Nephron progenitor cell (in vitro differentiated cells): ENCODE data around the gene DUSP14.

Experiments used
- DNase-seq: peaks from one replicate; pipeline ENCODE4 v3.0.0; 2021
- H3K27ac Mint-ChIP-seq: 2 replicates; pipeline ENCODE4 v1.8.0; 2021; ENCODE audit warnings: mild to moderate bottlenecking, moderate library complexity, mixed read lengths
- H3K27me3 Mint-ChIP-seq: 2 replicates; pipeline ENCODE4 v1.8.0; 2021; ENCODE audit warnings: mild to moderate bottlenecking, low read depth, mixed read lengths; ENCODE audit not compliant: poor library complexity
- H3K36me3 Mint-ChIP-seq: 2 replicates; pipeline ENCODE4 v1.8.0; 2021; ENCODE audit warnings: low read depth, mixed read lengths
- H3K4me1 Mint-ChIP-seq: 2 replicates; pipeline ENCODE4 v1.8.0; 2021; ENCODE audit warnings: mixed read lengths
- H3K4me3 Mint-ChIP-seq: 2 replicates; pipeline ENCODE4 v1.8.0; 2021; ENCODE audit warnings: mild to moderate bottlenecking, moderate library complexity, mixed read lengths
- H3K9me3 Mint-ChIP-seq: 2 replicates; pipeline ENCODE4 v1.8.0; 2021; ENCODE audit warnings: mild to moderate bottlenecking, moderate library complexity, mixed read lengths
- CTCF ChIP-seq: fragments of 200-600 bp; sonication (generic); IDR thresholded peaks from 2 replicates; pipeline ENCODE4 v1.5.0; 2021; ENCODE audit warnings: antibody characterized with exemption

The DUSP14 gene

DNA sequence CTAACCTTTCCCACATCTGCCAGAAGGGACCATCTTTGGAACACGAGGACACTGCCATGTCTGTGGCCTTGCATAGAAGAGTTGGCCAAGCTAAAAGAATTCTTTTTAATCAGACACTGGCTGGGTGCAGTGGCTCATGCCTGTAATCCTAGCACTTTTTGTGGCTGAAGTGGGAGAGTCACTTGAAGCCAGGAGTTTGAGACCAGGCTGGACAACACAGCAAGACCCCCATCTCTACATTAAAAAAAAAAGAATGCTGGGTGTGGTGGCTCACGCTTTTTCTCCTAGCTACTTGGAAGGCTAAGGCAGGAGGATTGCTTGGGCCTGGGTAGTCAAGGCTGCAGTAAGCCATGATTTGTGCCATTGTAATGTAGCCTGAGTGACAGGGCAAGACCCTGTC, 9.3 kb upstream of the DUSP14 start:
- Mint-ChIP-seq H3K27ac (peak overlapping the region; percentile 17), H3K27me3 (no peaks in the 10 kb centered on the region), H3K9me3 (no peaks in the 10 kb centered on the region), H3K4me1 (peaks cover 21% of the 10 kb centered on the region), H3K36me3 (peaks cover 42% of the 10 kb centered on the region), H3K4me3 (no peak overlapping the region)
- DNase-seq: no peak
- no peak for TF ChIP-seq CTCF

DNA sequence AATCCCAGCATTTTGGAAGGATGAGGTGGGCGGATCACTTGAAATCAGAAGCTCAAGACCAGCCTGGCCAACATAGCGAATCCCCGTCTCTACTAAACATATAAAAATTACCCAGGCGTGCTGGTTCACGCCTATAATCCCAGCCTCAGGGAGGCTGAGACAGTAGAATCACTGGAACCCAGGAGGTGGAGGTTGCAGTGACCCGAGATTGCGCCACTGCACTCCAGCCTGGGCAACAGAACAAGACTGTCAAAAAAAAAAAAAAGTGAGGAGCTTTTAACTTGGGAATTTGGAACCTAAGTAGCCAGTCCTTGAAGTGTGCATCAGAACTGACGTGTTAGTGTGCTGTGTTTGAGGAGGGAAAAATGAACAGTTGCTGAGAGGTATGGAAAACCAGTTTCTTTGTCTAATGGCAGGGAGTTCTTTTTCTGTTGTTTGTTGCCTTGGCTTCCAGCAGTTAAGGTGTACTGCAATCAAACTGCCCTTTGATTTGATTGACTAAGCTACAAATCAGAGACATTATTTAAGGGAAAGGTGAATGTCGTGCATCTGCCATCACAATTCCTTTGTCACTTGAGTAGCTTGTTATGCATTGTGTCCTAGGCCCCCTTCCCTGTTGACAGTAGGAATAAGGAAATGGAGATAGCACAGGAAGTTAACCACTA, 8.6 kb upstream of the DUSP14 start:
- H3K36me3 Mint-ChIP-seq: peaks cover 36% of the 10 kb centered on the region
- H3K27ac Mint-ChIP-seq: peak overlapping the region; percentile 50
- peaks cover 21% of the 10 kb centered on the region for H3K4me1 Mint-ChIP-seq
- H3K27me3 Mint-ChIP-seq: peaks cover under 1% of the 10 kb centered on the region
- TF ChIP-seq CTCF: no peak
- no peaks in the 10 kb centered on the region for H3K9me3 Mint-ChIP-seq
- H3K4me3 Mint-ChIP-seq: no peak overlapping the region
- DNase-seq: no peak

GRCh38 chr17:37483311-37484039, 6.2 kb upstream of the DUSP14 start:
- H3K9me3 Mint-ChIP-seq: no peaks in the 10 kb centered on the region
- peaks cover 24% of the 10 kb centered on the region for H3K27me3 Mint-ChIP-seq
- H3K36me3 Mint-ChIP-seq: peaks cover 18% of the 10 kb centered on the region
- H3K4me1 Mint-ChIP-seq: peaks cover 27% of the 10 kb centered on the region
- peak overlapping the region; percentile 57 for H3K27ac Mint-ChIP-seq
- H3K4me3 Mint-ChIP-seq: no peak overlapping the region
- TF ChIP-seq CTCF: no peak
- no peak for DNase-seq

DNA sequence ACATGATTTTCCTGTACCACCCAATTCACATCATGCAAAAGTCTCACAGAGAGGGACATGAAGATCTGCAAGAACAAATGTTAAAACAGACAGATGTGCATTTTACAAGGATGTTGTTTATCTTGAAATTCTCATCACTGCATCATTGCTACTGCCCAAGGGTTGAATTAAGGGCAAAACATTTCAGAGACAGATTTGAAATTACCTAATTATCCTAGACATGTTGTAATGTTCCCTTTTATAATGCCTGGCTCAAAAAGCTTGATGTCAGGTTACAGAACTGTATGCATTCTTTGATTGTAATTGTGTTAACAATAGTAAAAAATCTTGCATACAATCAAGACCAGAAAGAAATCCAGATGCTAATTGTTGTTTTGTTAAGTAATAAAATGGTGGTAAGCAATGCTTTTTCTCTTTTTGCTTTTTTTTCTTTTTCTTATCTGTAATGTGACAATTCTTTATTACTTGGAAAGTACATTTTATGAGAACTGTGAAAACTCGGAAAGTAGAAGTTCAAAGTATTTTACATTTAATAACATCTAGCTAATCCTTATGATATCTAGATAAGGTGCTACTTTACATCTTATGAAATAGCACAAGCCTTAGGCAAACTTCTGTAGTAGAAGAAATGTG, 3.6 kb upstream of the DUSP14 start:
- TF ChIP-seq CTCF: no peak
- H3K36me3 Mint-ChIP-seq: peaks cover 5% of the 10 kb centered on the region
- no peaks in the 10 kb centered on the region for H3K9me3 Mint-ChIP-seq
- peaks cover 37% of the 10 kb centered on the region for H3K4me1 Mint-ChIP-seq
- peaks cover 39% of the 10 kb centered on the region for H3K27me3 Mint-ChIP-seq
- H3K4me3 Mint-ChIP-seq: no peak overlapping the region
- H3K27ac Mint-ChIP-seq: no peak overlapping the region
- DNase-seq: no peak

DNA sequence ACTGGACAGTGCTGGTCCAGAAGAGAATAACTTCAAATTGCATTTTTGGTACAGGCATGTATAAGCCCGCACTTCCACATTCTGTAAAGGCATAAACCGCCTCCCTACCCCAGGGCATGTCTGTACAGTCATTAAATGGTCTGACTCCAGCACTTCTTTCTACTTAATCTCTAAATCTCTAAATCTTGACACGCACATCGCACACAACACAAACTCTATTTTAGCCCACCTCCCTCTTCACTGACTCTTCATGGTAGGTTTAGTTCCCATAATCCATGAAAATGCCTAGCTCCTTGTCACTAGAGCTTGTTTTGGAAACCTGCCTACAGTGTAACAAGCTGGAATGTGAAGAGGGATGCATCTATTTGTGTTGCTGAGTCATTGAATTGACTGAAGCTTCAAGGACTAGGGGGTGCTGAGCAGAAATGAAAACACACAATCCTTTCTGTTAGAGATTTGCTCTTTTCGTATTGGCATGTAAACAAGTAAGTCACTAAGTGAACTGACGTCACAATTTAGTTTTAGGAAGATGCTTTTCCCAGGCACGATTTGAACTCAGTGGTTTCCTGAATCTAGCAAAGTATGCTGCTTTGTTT, 1.6 kb upstream of the DUSP14 start:
- TF ChIP-seq CTCF: no peak
- no peaks in the 10 kb centered on the region for H3K36me3 Mint-ChIP-seq
- H3K27ac Mint-ChIP-seq: no peak overlapping the region
- peaks cover 39% of the 10 kb centered on the region for H3K27me3 Mint-ChIP-seq
- H3K4me3 Mint-ChIP-seq: peak overlapping the region; percentile 90
- H3K4me1 Mint-ChIP-seq: peaks cover 49% of the 10 kb centered on the region
- no peak for DNase-seq
- no peaks in the 10 kb centered on the region for H3K9me3 Mint-ChIP-seq
